ENCODE data around the gene RNF13.

GRCh38 chr3:149933008-149933407 is 120.0 kb downstream of the RNF13 start:
- TF ChIP-seq, protein P1, sequence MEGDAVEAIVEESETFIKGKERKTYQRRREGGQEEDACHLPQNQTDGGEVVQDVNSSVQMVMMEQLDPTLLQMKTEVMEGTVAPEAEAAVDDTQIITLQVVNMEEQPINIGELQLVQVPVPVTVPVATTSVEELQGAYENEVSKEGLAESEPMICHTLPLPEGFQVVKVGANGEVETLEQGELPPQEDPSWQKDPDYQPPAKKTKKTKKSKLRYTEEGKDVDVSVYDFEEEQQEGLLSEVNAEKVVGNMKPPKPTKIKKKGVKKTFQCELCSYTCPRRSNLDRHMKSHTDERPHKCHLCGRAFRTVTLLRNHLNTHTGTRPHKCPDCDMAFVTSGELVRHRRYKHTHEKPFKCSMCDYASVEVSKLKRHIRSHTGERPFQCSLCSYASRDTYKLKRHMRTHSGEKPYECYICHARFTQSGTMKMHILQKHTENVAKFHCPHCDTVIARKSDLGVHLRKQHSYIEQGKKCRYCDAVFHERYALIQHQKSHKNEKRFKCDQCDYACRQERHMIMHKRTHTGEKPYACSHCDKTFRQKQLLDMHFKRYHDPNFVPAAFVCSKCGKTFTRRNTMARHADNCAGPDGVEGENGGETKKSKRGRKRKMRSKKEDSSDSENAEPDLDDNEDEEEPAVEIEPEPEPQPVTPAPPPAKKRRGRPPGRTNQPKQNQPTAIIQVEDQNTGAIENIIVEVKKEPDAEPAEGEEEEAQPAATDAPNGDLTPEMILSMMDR (IDR thresholded peaks at IDR 0.05): no peak
- TF ChIP-seq POLR2A (IDR thresholded peaks at IDR 0.05): no peak
